Measurements from ENCODE around the gene SHISA6.
"Not testable (repeated sequence)": the region's sequence is repeated elsewhere in the genome, so short reads cannot be mapped to it uniquely, and the experiment has no call there.

Gene SHISA6

GRCh38 chr17:11308531-11308930, 67.5 kb downstream of the SHISA6 start:
- Histone ChIP-seq H3K4me1 (no peaks in the 10 kb centered on the region), H3K27ac (no peak overlapping the region), H3K9me3 (no peaks in the 10 kb centered on the region), H3K4me3 (no peak overlapping the region), H3K27me3 (no peaks in the 10 kb centered on the region), H3K36me3 (no peaks in the 10 kb centered on the region)
- intact Hi-C loops (cut with DNase I; ENCODE audit: low total_unique reads) = no loop called here
- TF ChIP-seq CTCF (IDR thresholded peaks at IDR 0.05) = no peak
- no peak for DNase-seq

GRCh38 chr17:11309033-11309432, 68.0 kb downstream of the SHISA6 start:
- Histone ChIP-seq H3K27ac (no peak overlapping the region), H3K27me3 (no peaks in the 10 kb centered on the region), H3K9me3 (no peaks in the 10 kb centered on the region), H3K4me1 (no peaks in the 10 kb centered on the region), H3K4me3 (no peak overlapping the region), H3K36me3 (no peaks in the 10 kb centered on the region)
- intact Hi-C loops (cut with DNase I; ENCODE audit: low total_unique reads) = no loop called here
- DNase-seq = no peak
- no peak for TF ChIP-seq CTCF (IDR thresholded peaks at IDR 0.05)

GRCh38 chr17:11309850-11310249, 68.8 kb downstream of the SHISA6 start:
- Histone ChIP-seq H3K4me3 (no peak overlapping the region), H3K4me1 (no peaks in the 10 kb centered on the region), H3K36me3 (no peaks in the 10 kb centered on the region), H3K27me3 (no peaks in the 10 kb centered on the region), H3K27ac (no peak overlapping the region), H3K9me3 (no peaks in the 10 kb centered on the region)
- DNase-seq = no peak
- no peak for TF ChIP-seq CTCF (IDR thresholded peaks at IDR 0.05)
- intact Hi-C loops (cut with DNase I; ENCODE audit: low total_unique reads) = no loop called here

GRCh38 chr17:11316451-11316850, 75.4 kb downstream of the SHISA6 start:
- H3K27ac ChIP-seq; DNase-seq; H3K4me1 ChIP-seq; H3K4me3 ChIP-seq; H3K9me3 ChIP-seq; H3K27me3 ChIP-seq; intact Hi-C loops (cut with DNase I; ENCODE audit: low total_unique reads); H3K36me3 ChIP-seq: not testable (repeated sequence)

GRCh38 chr17:11318207-11318606, 77.2 kb downstream of the SHISA6 start:
- H3K4me1 ChIP-seq = no peaks in the 10 kb centered on the region
- intact Hi-C loops (cut with DNase I; ENCODE audit: low total_unique reads) = no loop called here
- no peaks in the 10 kb centered on the region for H3K36me3 ChIP-seq
- no peak for TF ChIP-seq CTCF (IDR thresholded peaks at IDR 0.05)
- no peaks in the 10 kb centered on the region for H3K9me3 ChIP-seq
- no peak for DNase-seq
- no peak overlapping the region for H3K4me3 ChIP-seq
- no peaks in the 10 kb centered on the region for H3K27me3 ChIP-seq
- H3K27ac ChIP-seq = no peak overlapping the region

GRCh38 chr17:11319894-11320293, 78.9 kb downstream of the SHISA6 start:
- no peaks in the 10 kb centered on the region for H3K9me3 ChIP-seq
- H3K4me3 ChIP-seq = no peak overlapping the region
- H3K27ac ChIP-seq = no peak overlapping the region
- intact Hi-C loops (cut with DNase I; ENCODE audit: low total_unique reads) = loop anchor here (10.0 kb wide), 1 partner anchor 65 kb away; no protein-coding TSS in a partner anchor
- H3K4me1 ChIP-seq = no peaks in the 10 kb centered on the region
- H3K27me3 ChIP-seq = no peaks in the 10 kb centered on the region
- TF ChIP-seq CTCF (IDR thresholded peaks at IDR 0.05) = no peak
- DNase-seq = no peak
- no peaks in the 10 kb centered on the region for H3K36me3 ChIP-seq
